Hepatocyte (in vitro differentiated cells): ENCODE data around the gene CEP128. TPM values are rescaled to one million over a fixed set of nuclear protein-coding genes. Genes with fewer than 3 reads are reported as not detected.

Experiments used
- DNase-seq: peaks from one replicate; pipeline ENCODE4 v3.0.0-alpha.2; 2016; ENCODE audit warnings: low spot score
- H2AFZ ChIP-seq: fragments of 200-600 bp; sonication (generic); 2 replicates; pipeline ENCODE4 v1.6.0; 2016; ENCODE audit warnings: antibody characterized with exemption, mild to moderate bottlenecking
- H3K27ac ChIP-seq: fragments of 200-600 bp; sonication (generic); 2 replicates; pipeline ENCODE4 v1.5.1; 2016; ENCODE audit warnings: mild to moderate bottlenecking
- H3K27me3 ChIP-seq: fragments of 200-600 bp; sonication (generic); 2 replicates; pipeline ENCODE4 v1.6.1; 2016
- H3K36me3 ChIP-seq: fragments of 200-600 bp; sonication (generic); replicated peaks from 2 replicates; pipeline ENCODE4 v1.5.1; 2016; ENCODE audit warnings: low read depth; ENCODE audit not compliant: insufficient read depth
- H3K4me1 ChIP-seq: fragments of 200-600 bp; sonication (generic); 2 replicates; pipeline ENCODE4 v1.5.1; 2016; ENCODE audit warnings: mild to moderate bottlenecking, moderate library complexity; ENCODE audit not compliant: insufficient read depth
- H3K4me2 ChIP-seq: fragments of 200-600 bp; sonication (generic); 2 replicates; pipeline ENCODE4 v1.6.0; 2016
- H3K4me3 ChIP-seq: fragments of 200-600 bp; sonication (generic); 2 replicates; pipeline ENCODE4 v1.5.1; 2016; ENCODE audit warnings: mild to moderate bottlenecking
- H3K79me2 ChIP-seq: fragments of 200-600 bp; sonication (generic); 2 replicates; pipeline ENCODE4 v1.6.0; 2017; ENCODE audit warnings: mild to moderate bottlenecking
- H3K9me2 ChIP-seq: fragments of 200-600 bp; sonication (generic); replicated peaks from 2 replicates; pipeline ENCODE4 v1.6.0; 2017; ENCODE audit warnings: mild to moderate bottlenecking; ENCODE audit not compliant: insufficient read depth
- H3K9me3 ChIP-seq: fragments of 200-600 bp; sonication (generic); 2 replicates; pipeline ENCODE4 v1.5.1; 2016; ENCODE audit warnings: low read depth, mild to moderate bottlenecking
- H4K20me1 ChIP-seq: fragments of 200-600 bp; sonication (generic); 2 replicates; pipeline ENCODE4 v1.6.0; 2016; ENCODE audit warnings: mild to moderate bottlenecking; ENCODE audit not compliant: insufficient read depth, poor library complexity, severe bottlenecking
- EZH2 ChIP-seq: fragments of 200-600 bp; sonication (generic); IDR thresholded peaks from 2 replicates; pipeline ENCODE4 v1.6.1; 2016; ENCODE audit warnings: antibody characterized with exemption, mild to moderate bottlenecking, borderline replicate concordance
- EZH2phosphoT487 ChIP-seq: fragments of 200-600 bp; sonication (generic); IDR thresholded peaks from one replicate; pipeline ENCODE4 v1.6.1; 2018; ENCODE audit warnings: antibody characterized with exemption, mild to moderate bottlenecking, low read depth, moderate library complexity; ENCODE audit not compliant: unreplicated experiment, severe bottlenecking
- WGBS: methylation state at CpG from one replicate; pipeline ENCODE4 v1.1.6; 2016; ENCODE audit warnings: low lambda C conversion rate; ENCODE audit errors: missing lambda C conversion rate; 5-methylcytosine and 5-hydroxymethylcytosine counted together
- polyA plus RNA-seq: library from polyadenylated mRNA; unstranded; fragments of >200 nt; fragmentation: Nextera tagmentation; extraction: Ambion mirVana; gene quantifications from 2 replicates; pipeline ENCODE4 v1.2.1, GENCODE V29; 2016
- total RNA-seq: library from RNA; depleted of rRNA; stranded (reverse); fragments of >200 nt; gene quantifications from 2 replicates; pipeline ENCODE4 v1.2.3, GENCODE V29; 2014
- TF ChIP-seq, protein P1 (sequence below): fragments of 200-600 bp; sonication (generic); IDR thresholded peaks from 2 replicates; pipeline ENCODE4 v1.5.1; 2016; ENCODE audit warnings: antibody characterized with exemption, mild to moderate bottlenecking; ENCODE audit not compliant: poor library complexity

Gene CEP128
- total and polyA plus RNA-seq, 2 experiments from 2014 or later: 1.4 to 3.6 TPM

DNA sequence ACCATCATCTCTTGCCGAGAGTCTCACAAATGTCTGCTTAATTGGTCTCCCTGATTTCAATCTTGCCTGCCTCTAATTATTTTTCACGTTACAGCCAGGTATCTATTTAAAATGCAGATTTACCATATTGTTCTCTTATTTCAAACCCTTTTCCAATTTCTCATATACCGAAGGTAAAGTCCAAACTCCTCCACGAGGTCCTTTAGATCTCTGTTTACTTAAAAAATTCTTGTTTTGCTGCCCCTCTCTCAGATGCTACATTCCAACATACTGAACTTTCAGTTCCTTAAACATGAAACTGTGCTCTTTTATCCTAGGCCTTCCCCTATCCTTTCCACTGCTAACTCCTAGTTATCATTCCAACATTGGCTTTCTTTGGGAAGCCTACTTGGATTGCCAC lies 363.9 kb downstream of the CEP128 start:
- 76% methylated on average over 4 of the region's 4 CpGs for WGBS

DNA sequence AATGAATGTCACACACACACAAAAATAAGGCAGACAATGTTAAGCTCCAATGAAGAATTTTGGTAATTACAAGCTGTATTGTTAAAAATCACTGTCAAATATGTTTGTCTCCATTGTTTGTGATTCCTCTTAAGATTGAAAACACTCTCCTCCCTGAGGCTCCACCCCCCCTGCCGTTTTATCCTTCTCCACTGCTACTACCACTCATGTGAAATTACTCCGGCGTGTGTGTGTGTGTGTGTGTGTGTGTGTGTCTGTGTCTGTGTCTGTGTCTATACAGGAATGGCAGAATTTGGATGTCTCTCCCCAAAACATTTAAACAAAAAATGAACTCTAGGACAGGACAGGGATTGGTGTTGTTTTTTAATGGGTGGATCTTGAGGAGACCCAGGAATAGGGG lies 365.1 kb downstream of the CEP128 start:
- TF ChIP-seq, protein P1, sequence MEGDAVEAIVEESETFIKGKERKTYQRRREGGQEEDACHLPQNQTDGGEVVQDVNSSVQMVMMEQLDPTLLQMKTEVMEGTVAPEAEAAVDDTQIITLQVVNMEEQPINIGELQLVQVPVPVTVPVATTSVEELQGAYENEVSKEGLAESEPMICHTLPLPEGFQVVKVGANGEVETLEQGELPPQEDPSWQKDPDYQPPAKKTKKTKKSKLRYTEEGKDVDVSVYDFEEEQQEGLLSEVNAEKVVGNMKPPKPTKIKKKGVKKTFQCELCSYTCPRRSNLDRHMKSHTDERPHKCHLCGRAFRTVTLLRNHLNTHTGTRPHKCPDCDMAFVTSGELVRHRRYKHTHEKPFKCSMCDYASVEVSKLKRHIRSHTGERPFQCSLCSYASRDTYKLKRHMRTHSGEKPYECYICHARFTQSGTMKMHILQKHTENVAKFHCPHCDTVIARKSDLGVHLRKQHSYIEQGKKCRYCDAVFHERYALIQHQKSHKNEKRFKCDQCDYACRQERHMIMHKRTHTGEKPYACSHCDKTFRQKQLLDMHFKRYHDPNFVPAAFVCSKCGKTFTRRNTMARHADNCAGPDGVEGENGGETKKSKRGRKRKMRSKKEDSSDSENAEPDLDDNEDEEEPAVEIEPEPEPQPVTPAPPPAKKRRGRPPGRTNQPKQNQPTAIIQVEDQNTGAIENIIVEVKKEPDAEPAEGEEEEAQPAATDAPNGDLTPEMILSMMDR: no peak
- TF ChIP-seq EZH2phosphoT487: no peak
- no peak for TF ChIP-seq EZH2
- Histone ChIP-seq H3K27ac (no peak overlapping the region), H3K4me2 (no peak overlapping the region), H3K9me2 (no peaks in the 10 kb centered on the region), H3K9me3 (no peaks in the 10 kb centered on the region), H3K79me2 (no peaks in the 10 kb centered on the region), H3K4me3 (no peak overlapping the region), H4K20me1 (no peaks in the 10 kb centered on the region), H3K27me3 (no peaks in the 10 kb centered on the region), H3K36me3 (no peaks in the 10 kb centered on the region), H2AFZ (no peak overlapping the region), H3K4me1 (no peaks in the 10 kb centered on the region)
- 76% methylated on average over 3 of the region's 3 CpGs for WGBS
- DNase-seq: no peak

More for the DNA sequence above, 363.9 kb downstream of the CEP128 start:
- Histone ChIP-seq H3K79me2 (no peaks in the 10 kb centered on the region), H3K4me3 (no peak overlapping the region), H3K4me1 (no peaks in the 10 kb centered on the region), H3K36me3 (no peaks in the 10 kb centered on the region), H3K27ac (no peak overlapping the region), H3K9me2 (no peaks in the 10 kb centered on the region), H3K4me2 (no peak overlapping the region), H3K9me3 (no peaks in the 10 kb centered on the region), H2AFZ (no peak overlapping the region), H3K27me3 (no peaks in the 10 kb centered on the region), H4K20me1 (no peaks in the 10 kb centered on the region)
- no peak for DNase-seq
- TF ChIP-seq EZH2phosphoT487 (no peak), EZH2 (no peak)
- TF ChIP-seq, protein P1: no peak

DNA sequence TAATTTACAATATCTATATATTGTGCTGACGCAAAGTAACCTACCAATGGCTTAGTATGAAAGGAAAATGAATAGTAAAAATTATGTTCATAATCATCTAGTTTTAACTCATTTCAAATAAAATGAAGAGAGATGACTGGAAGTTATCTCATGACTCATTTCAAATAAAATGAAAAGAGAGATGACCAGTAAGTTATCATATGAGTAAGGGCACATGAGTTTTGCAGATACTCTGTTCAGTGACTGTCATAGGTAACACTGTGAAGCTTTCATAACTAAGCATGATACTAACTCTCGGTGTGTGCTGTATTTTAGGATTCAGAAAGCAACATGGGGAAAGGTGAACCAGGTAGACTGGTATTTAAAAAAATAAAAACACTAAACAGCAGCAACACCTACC lies 365.8 kb downstream of the CEP128 start:
- no peaks in the 10 kb centered on the region for H3K79me2 ChIP-seq
- H3K27me3 ChIP-seq: no peaks in the 10 kb centered on the region
- no peak for DNase-seq
- no peaks in the 10 kb centered on the region for H3K9me3 ChIP-seq
- no peak overlapping the region for H3K4me2 ChIP-seq
- TF ChIP-seq EZH2: no peak
- TF ChIP-seq, protein P1: no peak
- TF ChIP-seq EZH2phosphoT487: no peak
- H3K9me2 ChIP-seq: no peaks in the 10 kb centered on the region
- H3K4me3 ChIP-seq: no peak overlapping the region
- H3K36me3 ChIP-seq: no peaks in the 10 kb centered on the region
- 95% methylated on average over 2 of the region's 2 CpGs for WGBS
- no peak overlapping the region for H2AFZ ChIP-seq
- no peaks in the 10 kb centered on the region for H3K4me1 ChIP-seq
- no peak overlapping the region for H3K27ac ChIP-seq
- no peaks in the 10 kb centered on the region for H4K20me1 ChIP-seq

DNA sequence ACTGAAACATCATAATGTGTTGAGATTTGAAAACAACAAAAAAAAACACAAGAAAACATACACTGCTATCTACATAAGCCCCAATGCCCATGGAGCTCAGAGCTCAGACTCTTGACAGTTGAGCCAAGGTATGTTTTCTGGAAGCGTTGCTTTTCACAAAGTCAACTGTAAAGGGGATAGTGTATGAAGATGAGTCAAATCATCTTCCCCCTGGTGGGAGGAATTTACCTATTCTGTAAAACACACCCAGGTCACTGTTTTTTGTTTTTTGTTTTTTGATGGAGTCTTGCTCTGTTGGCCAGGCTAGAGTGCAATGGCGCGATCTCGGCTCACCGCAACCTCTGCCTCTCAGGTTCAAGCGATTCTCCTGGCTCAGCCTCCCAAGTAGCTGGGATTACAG lies 368.9 kb downstream of the CEP128 start:
- Histone ChIP-seq H3K9me3 (no peaks in the 10 kb centered on the region), H3K4me3 (no peak overlapping the region), H4K20me1 (no peaks in the 10 kb centered on the region), H3K79me2 (no peaks in the 10 kb centered on the region), H3K27me3 (no peaks in the 10 kb centered on the region), H2AFZ (no peak overlapping the region), H3K4me1 (no peaks in the 10 kb centered on the region), H3K9me2 (no peaks in the 10 kb centered on the region), H3K27ac (no peak overlapping the region), H3K4me2 (no peak overlapping the region), H3K36me3 (no peaks in the 10 kb centered on the region)
- DNase-seq: no peak
- WGBS: 95% methylated on average over 6 of the region's 6 CpGs
- TF ChIP-seq, protein P1: no peak
